AG04449 (cell line): ENCODE measurements around the gene IFFO2.

ENCODE experiments used
- CTCF ChIA-PET: fragments of 350-600 bp; formaldehyde crosslinking; extraction: SDS; loops from one replicate; lab custom pipeline; 2021; ENCODE audit warnings: antibody characterized with exemption; lab: Yijun Ruan, JAX
- POLR2A ChIA-PET: fragments of 400-600, 350-600 bp; formaldehyde crosslinking; extraction: SDS; loops from one replicate; lab custom pipeline; 2020; ENCODE audit warnings: antibody characterized with exemption, inconsistent platforms; lab: Yijun Ruan, JAX
- DNase-seq: peaks from one replicate; pipeline ENCODE4 v3.0.0-alpha.2; 2010; ENCODE audit warnings: low read depth, low spot score
- H3K4me3 ChIP-seq: 2 replicates; pipeline ENCODE4 v1.5.1; 2011; ENCODE audit warnings: low read depth, mild to moderate bottlenecking, control low read depth, low read length
- TF ChIP-seq, protein P1 (sequence below): IDR thresholded peaks from one replicate; pipeline ENCODE4 v1.5.1; 2011; ENCODE audit warnings: mild to moderate bottlenecking, moderate library complexity, low read length, control low read depth, inconsistent platforms; ENCODE audit not compliant: insufficient read depth; ENCODE audit errors: missing control alignments

Gene IFFO2

DNA sequence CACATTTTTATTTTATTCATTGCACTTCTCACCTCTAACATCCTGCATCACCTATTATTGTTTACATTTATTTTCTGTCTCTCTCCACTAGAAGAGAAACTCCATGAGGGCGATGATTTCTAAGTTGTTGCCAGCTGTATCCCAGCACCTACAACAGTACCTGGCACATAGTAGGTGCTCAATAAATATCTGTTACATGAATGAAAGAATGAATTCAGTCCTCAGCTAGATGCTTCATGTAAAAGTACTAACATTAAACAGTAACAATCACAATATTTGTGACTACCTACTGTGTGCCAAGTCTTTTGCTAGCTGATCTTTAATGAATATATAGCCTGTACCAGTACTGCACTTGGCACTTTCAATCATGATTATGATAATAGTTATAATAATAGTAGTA lies 100.0 kb downstream of the IFFO2 start:
- DNase-seq: no peak
- ChIA-PET POLR2A (no interaction called here), CTCF (interaction anchor here (0.8 kb wide), 1 partner anchor 259 kb away, joined by 3 read pairs; no protein-coding TSS in a partner anchor)
- TF ChIP-seq, protein P1, sequence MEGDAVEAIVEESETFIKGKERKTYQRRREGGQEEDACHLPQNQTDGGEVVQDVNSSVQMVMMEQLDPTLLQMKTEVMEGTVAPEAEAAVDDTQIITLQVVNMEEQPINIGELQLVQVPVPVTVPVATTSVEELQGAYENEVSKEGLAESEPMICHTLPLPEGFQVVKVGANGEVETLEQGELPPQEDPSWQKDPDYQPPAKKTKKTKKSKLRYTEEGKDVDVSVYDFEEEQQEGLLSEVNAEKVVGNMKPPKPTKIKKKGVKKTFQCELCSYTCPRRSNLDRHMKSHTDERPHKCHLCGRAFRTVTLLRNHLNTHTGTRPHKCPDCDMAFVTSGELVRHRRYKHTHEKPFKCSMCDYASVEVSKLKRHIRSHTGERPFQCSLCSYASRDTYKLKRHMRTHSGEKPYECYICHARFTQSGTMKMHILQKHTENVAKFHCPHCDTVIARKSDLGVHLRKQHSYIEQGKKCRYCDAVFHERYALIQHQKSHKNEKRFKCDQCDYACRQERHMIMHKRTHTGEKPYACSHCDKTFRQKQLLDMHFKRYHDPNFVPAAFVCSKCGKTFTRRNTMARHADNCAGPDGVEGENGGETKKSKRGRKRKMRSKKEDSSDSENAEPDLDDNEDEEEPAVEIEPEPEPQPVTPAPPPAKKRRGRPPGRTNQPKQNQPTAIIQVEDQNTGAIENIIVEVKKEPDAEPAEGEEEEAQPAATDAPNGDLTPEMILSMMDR: no peak
- H3K4me3 ChIP-seq: no peak overlapping the region

GRCh38 chr1:18855573-18855972 lies 100.9 kb downstream of the IFFO2 start:
- TF ChIP-seq, protein P1: no peak
- ChIA-PET POLR2A (no interaction called here), CTCF (no interaction called here)
- no peak for DNase-seq
- no peak overlapping the region for H3K4me3 ChIP-seq

- no peak overlapping the region for H3K4me3 ChIP-seq
- TF ChIP-seq, protein P1: no peak
- ChIA-PET CTCF (no interaction called here), POLR2A (no interaction called here)
- no peak for DNase-seq
Observed at GRCh38 chr1:18854331-18855025, 102.0 kb downstream of the IFFO2 start.
